Body of pancreas (tissue), 4 donors: ENCODE data around the gene HIPK1. TPM values are rescaled to one million over a fixed set of nuclear protein-coding genes. Genes with fewer than 3 reads are reported as not detected.

Source experiments
- ATAC-seq: fragments of 150-250 bp; one replicate; pipeline ENCODE4 v1.9.1; 2016
- DNase-seq, 4 donors: peaks; one replicate each; pipeline ENCODE4 v3.0.0-alpha.2; 2019
- H3K27ac ChIP-seq, 4 donors: fragments of 200-600 bp; sonication (generic); 1 replicate in 3 of 4; 2 replicates in 1 of 4; pipeline versions ENCODE4 v1.5.1 to v1.6.1; 2016 to 2019; ENCODE audit warnings: mild to moderate bottlenecking in 1 of 4, mixed read lengths in 1 of 4, moderate library complexity in 1 of 4
- H3K27me3 ChIP-seq, 2 donors: fragments of 200-600 bp; sonication (generic); one replicate each; pipeline ENCODE4 v1.6.0; 2016; ENCODE audit warnings: mild to moderate bottlenecking in 1 of 2
- H3K36me3 ChIP-seq, 2 donors: fragments of 200-600 bp; sonication (generic); replicated peaks in 1 of 2; 2 replicates each; pipeline ENCODE4 v1.5.1; 2016; ENCODE audit warnings: low read depth in 2 of 2; ENCODE audit not compliant: insufficient read depth in 1 of 2
- H3K4me1 ChIP-seq: fragments of 200-600 bp; sonication (generic); one replicate; pipeline ENCODE4 v1.6.0; 2016
- H3K4me3 ChIP-seq, 2 donors: fragments of 200-600 bp; sonication (generic); 1 replicate in 1 of 2; 2 replicates in 1 of 2; pipeline ENCODE4 v1.5.1; 2016 to 2019
- H3K9me3 ChIP-seq, 3 donors: fragments of 200-600 bp; sonication (generic); 1 replicate in 2 of 3; 2 replicates in 1 of 3; pipeline ENCODE4 v1.5.1; 2016
- POLR2A ChIP-seq, 3 donors: fragments of 450-650 bp; IDR thresholded peaks; one replicate each; pipeline ENCODE4 v1.6.1; 2016; ENCODE audit warnings: antibody characterized with exemption in 3 of 3, mild to moderate bottlenecking in 2 of 3
- WGBS, 2 donors: methylation state at CpG; one replicate each; pipeline ENCODE4 v1.1.5; 2017; 5-methylcytosine and 5-hydroxymethylcytosine counted together
- intact Hi-C: fragments of 100-400 bp; cut with DNase I; formaldehyde crosslinking; loops from one replicate; pipeline ENCODE4 v1.15.1; 2023
- total RNA-seq, 2 donors: library from RNA; depleted of rRNA; stranded (reverse); fragments of >200 nt; gene quantifications; one replicate each; pipeline ENCODE4 v1.1.0, GENCODE V29; 2016
- TF ChIP-seq, protein P1 (sequence below), 7 experiments: fragments of 450-650 bp in 4 of 7; fragments of 200-600 bp in 3 of 7; sonication (generic) in 3 of 7; IDR thresholded peaks; one replicate each; pipeline ENCODE4 v1.5.1; 2016 to 2019; ENCODE audit warnings: antibody characterized with exemption in 7 of 7

HIPK1 gene
- total RNA-seq, 2 donors from 2014 or later, result 22.7 to 30.1 TPM

DNA sequence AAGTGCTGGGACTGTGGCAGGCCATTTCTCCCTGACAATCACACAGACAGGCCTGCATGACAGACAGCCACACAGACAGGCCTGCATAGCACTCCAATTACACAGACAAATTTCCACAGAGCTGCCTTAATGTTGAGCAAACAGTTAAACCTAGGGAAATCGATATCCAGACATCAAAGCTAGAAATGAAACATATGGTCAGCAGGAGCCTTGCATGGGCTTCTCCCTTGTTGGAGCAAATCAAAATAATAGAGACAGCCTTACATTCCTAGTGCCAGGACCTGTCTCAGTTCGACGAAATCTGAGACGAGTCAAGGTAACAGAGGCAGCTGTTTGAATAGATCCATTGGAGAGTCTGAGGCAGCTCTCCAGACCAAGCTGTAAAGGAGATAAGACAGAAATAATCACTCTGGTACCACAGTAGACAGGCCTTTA, 92.6 kb downstream of the HIPK1 start:
- no peak for TF ChIP-seq POLR2A (IDR thresholded peaks at IDR 0.05)
- TF ChIP-seq, protein P1, sequence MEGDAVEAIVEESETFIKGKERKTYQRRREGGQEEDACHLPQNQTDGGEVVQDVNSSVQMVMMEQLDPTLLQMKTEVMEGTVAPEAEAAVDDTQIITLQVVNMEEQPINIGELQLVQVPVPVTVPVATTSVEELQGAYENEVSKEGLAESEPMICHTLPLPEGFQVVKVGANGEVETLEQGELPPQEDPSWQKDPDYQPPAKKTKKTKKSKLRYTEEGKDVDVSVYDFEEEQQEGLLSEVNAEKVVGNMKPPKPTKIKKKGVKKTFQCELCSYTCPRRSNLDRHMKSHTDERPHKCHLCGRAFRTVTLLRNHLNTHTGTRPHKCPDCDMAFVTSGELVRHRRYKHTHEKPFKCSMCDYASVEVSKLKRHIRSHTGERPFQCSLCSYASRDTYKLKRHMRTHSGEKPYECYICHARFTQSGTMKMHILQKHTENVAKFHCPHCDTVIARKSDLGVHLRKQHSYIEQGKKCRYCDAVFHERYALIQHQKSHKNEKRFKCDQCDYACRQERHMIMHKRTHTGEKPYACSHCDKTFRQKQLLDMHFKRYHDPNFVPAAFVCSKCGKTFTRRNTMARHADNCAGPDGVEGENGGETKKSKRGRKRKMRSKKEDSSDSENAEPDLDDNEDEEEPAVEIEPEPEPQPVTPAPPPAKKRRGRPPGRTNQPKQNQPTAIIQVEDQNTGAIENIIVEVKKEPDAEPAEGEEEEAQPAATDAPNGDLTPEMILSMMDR (IDR thresholded peaks at IDR 0.05), result no peak
- Histone ChIP-seq H3K27ac (no peak overlapping the region), H3K27me3 (no peaks in the 10 kb centered on the region), H3K4me1 (no peaks in the 10 kb centered on the region), H3K9me3 (no peaks in the 10 kb centered on the region), H3K4me3 (no peak overlapping the region), H3K36me3 (no peaks in the 10 kb centered on the region)
- DNase-seq (no peak), ATAC-seq (no peak)
- intact Hi-C loops, result no loop called here
- 18 to 41% methylated on average over 4 of the region's 4 CpGs for WGBS, 2 donors

DNA sequence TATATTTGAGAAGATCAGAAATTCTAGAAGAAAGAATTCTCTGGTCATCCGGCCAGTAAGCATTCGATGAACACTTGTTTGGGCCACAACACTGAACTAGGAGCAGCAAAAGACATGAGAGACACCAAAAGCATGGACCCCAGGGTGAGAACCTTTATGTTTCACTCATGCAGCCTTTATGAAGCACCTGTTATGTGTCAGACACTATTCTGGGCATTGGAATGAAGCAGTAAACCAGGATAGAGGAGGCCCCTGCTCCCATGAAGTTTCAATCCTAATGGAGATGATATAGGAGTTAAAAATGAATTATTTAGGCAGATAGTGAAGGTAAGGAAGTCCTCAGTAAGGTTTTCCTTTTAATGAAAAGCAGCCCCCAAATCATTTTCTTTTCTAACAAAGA, 93.8 kb downstream of the HIPK1 start:
- no peak for ATAC-seq

DNA sequence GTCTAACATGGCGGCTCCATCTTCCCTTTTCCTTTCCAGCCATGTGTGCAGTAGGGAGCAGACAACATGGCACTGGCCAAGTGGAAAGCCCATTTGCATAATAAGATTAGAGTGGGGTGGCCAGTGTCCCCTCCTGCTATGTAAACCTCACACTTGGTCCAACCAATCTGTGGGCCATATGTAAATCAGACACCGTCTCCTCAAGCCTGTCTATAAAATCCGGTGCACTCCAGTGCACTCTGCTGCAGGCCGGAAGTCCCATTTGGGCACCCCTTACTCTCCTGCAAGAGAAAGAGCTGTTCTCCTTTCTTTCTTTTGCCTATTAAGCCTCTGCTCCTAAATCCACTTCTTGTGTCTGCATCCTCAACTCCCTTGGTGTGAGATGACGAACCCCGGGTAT, 94.3 kb downstream of the HIPK1 start:
- H3K4me3 ChIP-seq, result no peak overlapping the region
- no peaks in the 10 kb centered on the region for H3K36me3 ChIP-seq
- no peaks in the 10 kb centered on the region for H3K9me3 ChIP-seq
- DNase-seq, result no peak
- no peaks in the 10 kb centered on the region for H3K4me1 ChIP-seq
- intact Hi-C loops, result no loop called here
- WGBS, 2 donors, result 94 to 95% methylated on average over 6 of the region's 6 CpGs
- no peaks in the 10 kb centered on the region for H3K27me3 ChIP-seq
- TF ChIP-seq, protein P1 (IDR thresholded peaks at IDR 0.05), result no peak
- no peak for TF ChIP-seq POLR2A (IDR thresholded peaks at IDR 0.05)
- ATAC-seq, result no peak
- no peak overlapping the region for H3K27ac ChIP-seq

More for the DNA sequence above, 93.8 kb downstream of the HIPK1 start:
- Histone ChIP-seq H3K4me1 (no peaks in the 10 kb centered on the region), H3K36me3 (no peaks in the 10 kb centered on the region), H3K4me3 (no peak overlapping the region), H3K27ac (no peak overlapping the region), H3K9me3 (no peaks in the 10 kb centered on the region), H3K27me3 (no peaks in the 10 kb centered on the region)
- TF ChIP-seq, protein P1 (IDR thresholded peaks at IDR 0.05), result no peak
- no peak for TF ChIP-seq POLR2A (IDR thresholded peaks at IDR 0.05)
- intact Hi-C loops, result no loop called here
- 94 to 96% methylated on average over 2 of the region's 2 CpGs for WGBS, 2 donors
- no peak for DNase-seq

DNA sequence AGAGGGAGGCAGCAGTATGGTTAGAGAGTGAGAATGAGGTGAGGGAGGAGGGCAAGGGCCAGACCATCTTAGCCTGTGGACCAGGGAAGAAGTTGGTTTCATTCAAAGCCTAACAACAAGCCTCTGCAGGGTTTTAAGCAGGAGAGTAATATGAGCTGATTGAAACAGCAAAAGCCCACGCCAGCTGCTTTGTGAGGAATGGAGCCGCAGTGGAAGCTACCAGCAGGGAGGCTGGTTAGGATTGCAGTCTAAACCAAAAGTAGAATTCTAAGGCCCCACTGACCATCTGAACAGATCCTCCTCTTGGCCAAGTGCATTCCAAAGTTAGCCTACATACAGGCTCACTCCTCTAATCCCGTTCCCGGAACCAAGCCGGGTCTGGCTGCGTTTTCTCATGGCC, 94.9 kb downstream of the HIPK1 start:
- no peak for ATAC-seq
- WGBS, 2 donors, result 78 to 87% methylated on average over 6 of the region's 6 CpGs
- TF ChIP-seq, protein P1 (IDR thresholded peaks at IDR 0.05), result no peak
- no peak for TF ChIP-seq POLR2A (IDR thresholded peaks at IDR 0.05)
- intact Hi-C loops, result no loop called here
- Histone ChIP-seq H3K36me3 (no peaks in the 10 kb centered on the region), H3K4me3 (no peak overlapping the region), H3K27me3 (no peaks in the 10 kb centered on the region), H3K4me1 (no peaks in the 10 kb centered on the region), H3K27ac (no peak overlapping the region), H3K9me3 (no peaks in the 10 kb centered on the region)
- peak in 1 of 4 donors; percentile 7 for DNase-seq

DNA sequence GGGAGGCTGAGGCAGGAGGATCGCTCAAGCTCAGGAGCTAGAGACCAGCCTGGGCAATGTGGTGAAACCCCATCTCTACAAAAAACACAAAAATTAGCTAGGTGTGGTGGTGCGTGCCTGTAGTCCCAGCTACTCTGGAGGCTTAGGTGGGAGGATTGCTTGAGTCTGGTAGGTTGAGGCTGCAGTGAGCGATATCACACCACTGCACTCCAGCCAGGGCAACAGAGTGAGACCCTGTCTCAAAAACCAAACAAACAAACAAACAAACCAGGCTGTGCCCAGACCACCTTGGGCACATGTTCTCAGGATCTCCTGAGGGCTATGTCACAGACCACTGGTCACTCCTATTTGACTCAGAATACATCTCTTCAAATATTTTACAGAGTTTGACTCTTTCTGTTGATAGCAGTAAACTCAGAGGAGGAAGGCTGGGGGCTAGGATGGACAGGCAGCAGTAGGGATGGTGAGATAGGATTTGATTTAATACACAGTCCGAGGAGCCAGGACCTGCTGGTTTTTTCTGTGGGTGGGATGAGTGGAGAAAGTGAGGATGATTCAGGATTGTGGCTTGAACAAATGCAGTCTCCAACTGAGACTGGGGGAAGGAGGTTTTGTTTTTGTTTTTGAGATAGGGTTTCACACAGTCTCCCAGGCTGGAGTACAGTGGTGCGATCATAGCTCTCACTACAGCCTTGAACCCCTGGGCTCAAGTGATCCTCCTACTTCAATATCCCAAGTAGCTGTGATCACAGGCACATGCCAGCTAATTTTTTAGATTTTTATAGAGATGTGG, 96.7 kb downstream of the HIPK1 start:
- Histone ChIP-seq H3K4me1 (no peaks in the 10 kb centered on the region), H3K27me3 (no peaks in the 10 kb centered on the region), H3K27ac (no peak overlapping the region), H3K4me3 (no peak overlapping the region), H3K36me3 (no peaks in the 10 kb centered on the region), H3K9me3 (no peaks in the 10 kb centered on the region)
- WGBS, 2 donors, result 92 to 93% methylated on average over 5 of the region's 5 CpGs
- no peak for DNase-seq
- intact Hi-C loops, result no loop called here
- no peak for TF ChIP-seq POLR2A (IDR thresholded peaks at IDR 0.05)
- TF ChIP-seq, protein P1 (IDR thresholded peaks at IDR 0.05), result no peak
- no peak for ATAC-seq
